WTC11 (cell line): ENCODE results near the gene FAM234A.

ENCODE experiments used
- CREB1 ChIP-seq: sonication (generic); formaldehyde crosslinking; IDR thresholded peaks from 2 replicates; pipeline ENCODE4 v1.8.0; 2023; ENCODE audit warnings: mild to moderate bottlenecking, missing genetic modification reagents
- GABPB1 ChIP-seq: sonication (generic); formaldehyde crosslinking; IDR thresholded peaks from 2 replicates; pipeline ENCODE4 v1.8.1; 2023; ENCODE audit warnings: mild to moderate bottlenecking, missing genetic modification reagents
- RELA ChIP-seq: sonication (generic); formaldehyde crosslinking; IDR thresholded peaks from 2 replicates; pipeline ENCODE4 v1.8.1; 2022; ENCODE audit warnings: missing genetic modification reagents, mild to moderate bottlenecking, borderline replicate concordance
- TF ChIP-seq, protein P1 (sequence below): fragments of 200-600 bp; IDR thresholded peaks from 2 replicates; pipeline ENCODE4 v1.8.0; 2022; ENCODE audit warnings: antibody characterized with exemption
- TF ChIP-seq, protein P2 (sequence below): sonication (generic); formaldehyde crosslinking; conservative IDR thresholded peaks from 2 replicates; pipeline ENCODE4 v1.8.1; 2022; ENCODE audit warnings: mild to moderate bottlenecking, missing genetic modification reagents
- TF ChIP-seq, protein P3 (sequence below): sonication (generic); formaldehyde crosslinking; IDR thresholded peaks from 2 replicates; pipeline ENCODE4 v1.8.1; 2023; ENCODE audit warnings: mild to moderate bottlenecking, missing genetic modification reagents, borderline replicate concordance
- TF ChIP-seq, protein P4 (sequence below): sonication (generic); formaldehyde crosslinking; IDR thresholded peaks from 2 replicates; pipeline ENCODE4 v1.8.1; 2022; ENCODE audit warnings: missing genetic modification reagents, borderline replicate concordance

DNA sequence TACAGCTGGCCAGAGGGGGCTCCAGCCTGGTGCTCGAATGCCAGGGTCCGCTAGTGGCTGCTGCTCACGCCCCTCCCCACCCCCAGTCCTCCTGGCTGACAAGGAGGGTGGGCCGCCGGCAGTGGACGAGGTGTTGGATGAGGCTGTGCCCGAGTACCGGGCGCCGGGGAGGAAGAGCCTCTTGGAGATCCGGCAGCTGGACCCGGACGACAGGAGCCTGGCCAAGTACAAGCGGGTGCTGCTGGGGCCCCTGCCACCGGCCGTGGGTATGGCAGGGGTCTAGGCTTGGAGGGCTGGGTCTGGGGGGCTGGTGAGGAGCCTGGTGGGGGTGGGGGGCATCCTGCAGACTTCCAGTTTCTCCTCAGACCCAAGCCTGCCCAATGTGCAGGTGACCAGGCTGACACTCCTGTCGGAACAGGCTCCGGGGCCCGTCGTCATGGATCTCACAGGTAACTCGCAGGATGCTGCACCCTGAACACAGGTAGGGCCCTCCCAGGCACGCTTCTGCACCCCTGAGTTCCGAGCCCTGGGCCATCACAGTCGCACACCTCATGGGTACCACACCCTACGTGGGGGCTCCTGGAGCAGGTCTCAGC is 47.1 kb downstream of the FAM234A start:
- TF ChIP-seq, protein P1, sequence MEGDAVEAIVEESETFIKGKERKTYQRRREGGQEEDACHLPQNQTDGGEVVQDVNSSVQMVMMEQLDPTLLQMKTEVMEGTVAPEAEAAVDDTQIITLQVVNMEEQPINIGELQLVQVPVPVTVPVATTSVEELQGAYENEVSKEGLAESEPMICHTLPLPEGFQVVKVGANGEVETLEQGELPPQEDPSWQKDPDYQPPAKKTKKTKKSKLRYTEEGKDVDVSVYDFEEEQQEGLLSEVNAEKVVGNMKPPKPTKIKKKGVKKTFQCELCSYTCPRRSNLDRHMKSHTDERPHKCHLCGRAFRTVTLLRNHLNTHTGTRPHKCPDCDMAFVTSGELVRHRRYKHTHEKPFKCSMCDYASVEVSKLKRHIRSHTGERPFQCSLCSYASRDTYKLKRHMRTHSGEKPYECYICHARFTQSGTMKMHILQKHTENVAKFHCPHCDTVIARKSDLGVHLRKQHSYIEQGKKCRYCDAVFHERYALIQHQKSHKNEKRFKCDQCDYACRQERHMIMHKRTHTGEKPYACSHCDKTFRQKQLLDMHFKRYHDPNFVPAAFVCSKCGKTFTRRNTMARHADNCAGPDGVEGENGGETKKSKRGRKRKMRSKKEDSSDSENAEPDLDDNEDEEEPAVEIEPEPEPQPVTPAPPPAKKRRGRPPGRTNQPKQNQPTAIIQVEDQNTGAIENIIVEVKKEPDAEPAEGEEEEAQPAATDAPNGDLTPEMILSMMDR = no peak
- TF ChIP-seq GABPB1 (CRISPR knock-in tag) (no peak), CREB1 (CRISPR knock-in tag) (no peak), RELA (no peak)
- TF ChIP-seq, protein P2, sequence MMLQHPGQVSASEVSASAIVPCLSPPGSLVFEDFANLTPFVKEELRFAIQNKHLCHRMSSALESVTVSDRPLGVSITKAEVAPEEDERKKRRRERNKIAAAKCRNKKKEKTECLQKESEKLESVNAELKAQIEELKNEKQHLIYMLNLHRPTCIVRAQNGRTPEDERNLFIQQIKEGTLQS (CRISPR knock-in tag) = no peak
- TF ChIP-seq, protein P3, sequence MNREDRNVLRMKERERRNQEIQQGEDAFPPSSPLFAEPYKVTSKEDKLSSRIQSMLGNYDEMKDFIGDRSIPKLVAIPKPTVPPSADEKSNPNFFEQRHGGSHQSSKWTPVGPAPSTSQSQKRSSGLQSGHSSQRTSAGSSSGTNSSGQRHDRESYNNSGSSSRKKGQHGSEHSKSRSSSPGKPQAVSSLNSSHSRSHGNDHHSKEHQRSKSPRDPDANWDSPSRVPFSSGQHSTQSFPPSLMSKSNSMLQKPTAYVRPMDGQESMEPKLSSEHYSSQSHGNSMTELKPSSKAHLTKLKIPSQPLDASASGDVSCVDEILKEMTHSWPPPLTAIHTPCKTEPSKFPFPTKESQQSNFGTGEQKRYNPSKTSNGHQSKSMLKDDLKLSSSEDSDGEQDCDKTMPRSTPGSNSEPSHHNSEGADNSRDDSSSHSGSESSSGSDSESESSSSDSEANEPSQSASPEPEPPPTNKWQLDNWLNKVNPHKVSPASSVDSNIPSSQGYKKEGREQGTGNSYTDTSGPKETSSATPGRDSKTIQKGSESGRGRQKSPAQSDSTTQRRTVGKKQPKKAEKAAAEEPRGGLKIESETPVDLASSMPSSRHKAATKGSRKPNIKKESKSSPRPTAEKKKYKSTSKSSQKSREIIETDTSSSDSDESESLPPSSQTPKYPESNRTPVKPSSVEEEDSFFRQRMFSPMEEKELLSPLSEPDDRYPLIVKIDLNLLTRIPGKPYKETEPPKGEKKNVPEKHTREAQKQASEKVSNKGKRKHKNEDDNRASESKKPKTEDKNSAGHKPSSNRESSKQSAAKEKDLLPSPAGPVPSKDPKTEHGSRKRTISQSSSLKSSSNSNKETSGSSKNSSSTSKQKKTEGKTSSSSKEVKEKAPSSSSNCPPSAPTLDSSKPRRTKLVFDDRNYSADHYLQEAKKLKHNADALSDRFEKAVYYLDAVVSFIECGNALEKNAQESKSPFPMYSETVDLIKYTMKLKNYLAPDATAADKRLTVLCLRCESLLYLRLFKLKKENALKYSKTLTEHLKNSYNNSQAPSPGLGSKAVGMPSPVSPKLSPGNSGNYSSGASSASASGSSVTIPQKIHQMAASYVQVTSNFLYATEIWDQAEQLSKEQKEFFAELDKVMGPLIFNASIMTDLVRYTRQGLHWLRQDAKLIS (CRISPR knock-in tag) = no peak
- TF ChIP-seq, protein P4, sequence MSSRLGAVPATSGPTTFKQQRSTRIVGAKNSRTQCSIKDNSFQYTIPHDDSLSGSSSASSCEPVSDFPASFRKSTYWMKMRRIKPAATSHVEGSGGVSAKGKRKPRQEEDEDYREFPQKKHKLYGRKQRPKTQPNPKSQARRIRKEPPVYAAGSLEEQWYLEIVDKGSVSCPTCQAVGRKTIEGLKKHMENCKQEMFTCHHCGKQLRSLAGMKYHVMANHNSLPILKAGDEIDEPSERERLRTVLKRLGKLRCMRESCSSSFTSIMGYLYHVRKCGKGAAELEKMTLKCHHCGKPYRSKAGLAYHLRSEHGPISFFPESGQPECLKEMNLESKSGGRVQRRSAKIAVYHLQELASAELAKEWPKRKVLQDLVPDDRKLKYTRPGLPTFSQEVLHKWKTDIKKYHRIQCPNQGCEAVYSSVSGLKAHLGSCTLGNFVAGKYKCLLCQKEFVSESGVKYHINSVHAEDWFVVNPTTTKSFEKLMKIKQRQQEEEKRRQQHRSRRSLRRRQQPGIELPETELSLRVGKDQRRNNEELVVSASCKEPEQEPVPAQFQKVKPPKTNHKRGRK (CRISPR knock-in tag) = no peak
